Transverse colon (tissue), 3 donors: ENCODE data around the gene PFKFB4.

Source experiments
- CTCF ChIP-seq, 5 experiments: fragments of 200-600 bp in 3 of 5; fragments of 450-650 bp in 2 of 5; sonication (generic) in 3 of 5; IDR thresholded peaks; 1 replicate in 2 of 5; 2 replicates in 3 of 5; pipeline ENCODE4 v1.5.1; 2016 to 2017; ENCODE audit warnings: antibody characterized with exemption in 5 of 5, inconsistent platforms in 3 of 5, mild to moderate bottlenecking in 2 of 5, moderate library complexity in 1 of 5
- POLR2A ChIP-seq: fragments of 450-650 bp; IDR thresholded peaks from one replicate; pipeline ENCODE4 v1.6.1; 2016; ENCODE audit warnings: antibody characterized with exemption, mild to moderate bottlenecking, moderate library complexity

DNA sequence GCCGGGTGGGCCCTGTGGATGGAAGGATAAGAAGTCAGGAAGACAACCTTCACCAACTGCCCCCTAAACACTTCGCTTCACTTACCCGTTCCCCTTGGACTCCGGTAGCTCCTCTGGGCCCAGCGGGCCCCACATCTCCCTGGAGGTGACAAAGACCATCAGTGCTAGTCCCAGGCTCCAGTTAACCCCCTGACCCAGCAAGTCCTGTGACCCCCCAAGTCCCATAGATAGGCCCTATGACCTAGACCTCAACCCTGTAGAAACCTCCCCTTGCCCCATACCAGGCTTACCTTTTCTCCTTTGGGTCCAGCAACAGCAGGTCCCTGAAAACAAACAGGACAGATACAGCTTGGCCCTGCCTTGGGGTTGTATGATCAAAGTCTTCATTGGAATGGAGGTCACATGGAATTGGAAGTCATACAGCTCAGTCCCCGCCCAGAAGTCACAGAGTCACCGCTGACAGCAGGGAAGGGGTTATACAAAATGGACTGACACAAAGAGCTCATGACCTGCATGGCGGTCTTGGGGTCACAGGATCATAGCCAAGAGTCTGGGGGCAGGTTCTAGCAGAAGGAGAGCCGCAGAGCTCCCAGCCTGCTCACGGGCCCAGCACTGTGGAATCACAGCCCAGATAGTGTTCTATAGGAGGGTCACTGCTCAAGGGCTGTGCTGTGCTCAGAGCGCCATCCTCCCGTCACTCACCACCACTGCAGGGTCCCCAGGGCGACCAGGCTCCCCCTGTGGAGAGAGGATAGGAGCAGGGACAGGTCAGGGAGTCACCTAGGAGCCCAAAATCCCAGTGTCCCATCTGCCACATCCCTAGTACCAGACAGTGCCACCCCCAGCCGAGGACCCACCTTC lies 25.2 kb upstream of the PFKFB4 start:
- TF ChIP-seq POLR2A (no peak), CTCF (IDR thresholded peaks at IDR 0.05) (no peak)
